GM18861 (cell line): ENCODE data around the gene UFSP1.
"Not testable (repeated sequence)": the region's sequence is repeated elsewhere in the genome, so short reads cannot be mapped to it uniquely, and the experiment has no call there.

ENCODE experiments used
- ATAC-seq: cut with Tn5 transposase; IDR thresholded peaks from one replicate; pipeline ENCODE4 v1.9.1; 2021; ENCODE audit not compliant: unreplicated experiment

Gene UFSP1

GRCh38 chr7:100860702-100861615 lies 28.6 kb downstream of the UFSP1 start:
- ATAC-seq: no peak

- ATAC-seq: no peak
Observed at GRCh38 chr7:100859856-100860255, 29.7 kb downstream of the UFSP1 start.

GRCh38 chr7:100856871-100857282 lies 32.6 kb downstream of the UFSP1 start:
- ATAC-seq: no peak

- no peak for ATAC-seq
Observed at GRCh38 chr7:100855515-100855914, 34.0 kb downstream of the UFSP1 start.

- not testable (repeated sequence) for ATAC-seq
Observed at GRCh38 chr7:100854899-100855298, 34.6 kb downstream of the UFSP1 start.

- ATAC-seq: no peak
Observed at GRCh38 chr7:100854146-100854895, 35.2 kb downstream of the UFSP1 start.

- peak; percentile 84 for ATAC-seq
Observed at GRCh38 chr7:100852048-100852872, 37.3 kb downstream of the UFSP1 start, which contains the start of gene SLC12A9. TSS of gene SLC12A9 (plus strand) at chr7:100852713. CDS start at chr7:100854198, 1,485 bp downstream.

- no peak for ATAC-seq
Observed at GRCh38 chr7:100847360-100847759, 42.2 kb downstream of the UFSP1 start.

- no peak for ATAC-seq
Observed at GRCh38 chr7:100840470-100841100, 48.9 kb downstream of the UFSP1 start.

GRCh38 chr7:100839361-100839760 lies 50.2 kb downstream of the UFSP1 start:
- no peak for ATAC-seq
